Skeletal muscle tissue (tissue), 5 donors: ENCODE data around the gene CRYAB. TPM values are rescaled to one million over a fixed set of nuclear protein-coding genes. Genes with fewer than 3 reads are reported as not detected.

Experiments used
- H3K27ac ChIP-seq: one replicate; pipeline ENCODE4 v1.7.0; 2013; ENCODE audit warnings: mild to moderate bottlenecking, low read depth, low read length, inconsistent platforms
- H3K27me3 ChIP-seq, 3 donors: one replicate each; pipeline ENCODE4 v1.7.0; 2013; ENCODE audit warnings: low read length in 3 of 3; ENCODE audit not compliant: control insufficient read depth in 3 of 3, insufficient read depth in 3 of 3
- H3K36me3 ChIP-seq, 3 donors: one replicate each; pipeline ENCODE4 v1.7.0; 2013; ENCODE audit warnings: low read length in 3 of 3; ENCODE audit not compliant: control insufficient read depth in 3 of 3, insufficient read depth in 3 of 3
- H3K4me1 ChIP-seq, 3 donors: one replicate each; pipeline ENCODE4 v1.7.0; 2013; ENCODE audit warnings: low read length in 3 of 3, mild to moderate bottlenecking in 3 of 3; ENCODE audit not compliant: control insufficient read depth in 3 of 3, insufficient read depth in 3 of 3
- H3K4me3 ChIP-seq, 3 donors: one replicate each; pipeline ENCODE4 v1.7.0; 2013; ENCODE audit warnings: low read length in 3 of 3
- H3K9ac ChIP-seq, 3 donors: one replicate each; pipeline ENCODE4 v1.7.0; 2013; ENCODE audit warnings: low read length in 3 of 3, mild to moderate bottlenecking in 3 of 3, moderate library complexity in 2 of 3, low read depth in 1 of 3
- H3K9me3 ChIP-seq, 3 donors: one replicate each; pipeline ENCODE4 v1.7.0; 2013; ENCODE audit warnings: low read length in 3 of 3; ENCODE audit not compliant: control insufficient read depth in 3 of 3
- small RNA-seq: library from RNA; depleted of rRNA; stranded (forward); fragments of <200 nt; gene quantifications from one replicate; pipeline ENCODE3, GENCODE V24; 2014
- total RNA-seq: library from RNA; depleted of rRNA; stranded (reverse); fragments of >200 nt; gene quantifications from one replicate; pipeline ENCODE4 v1.2.3, GENCODE V29; 2014
- donor health status: Osteomylitis.

The CRYAB gene
- total RNA-seq, 1 donor from 2014 or later = 37.6 TPM

GRCh38 chr11:111878849-111879636 lies 32.5 kb downstream of the CRYAB start, which contains the start of the genes CFAP68 and FDXACB1:
Gene CFAP68, plus strand, starts transcription at chr11:111879541. Its CDS starts 20 bp downstream, at chr11:111879561.
Gene FDXACB1, minus strand, starts transcription at chr11:111879165. Its CDS starts 33 bp downstream, at chr11:111879132.
- H3K36me3 ChIP-seq = peaks cover 0 to 10% (median 0%) of the 10 kb centered on the region in 3 donors
- peaks cover 10 to 16% (median 12%) of the 10 kb centered on the region in 3 donors for H3K4me1 ChIP-seq
- peak within 1 kb of the TSS; percentile 93 to 98 (median 95) for H3K4me3 ChIP-seq
- H3K9ac ChIP-seq = peak within 1 kb of the TSS; percentile 82 to 95 (median 93)
- no peaks in the 10 kb centered on the region for H3K9me3 ChIP-seq
- peak within 1 kb of the TSS; percentile 96 for H3K27ac ChIP-seq
- no peaks in the 10 kb centered on the region for H3K27me3 ChIP-seq

GRCh38 chr11:111878385-111878848 lies 33.2 kb downstream of the CRYAB start:
- peak overlapping the region; percentile 75 to 95 (median 82) for H3K9ac ChIP-seq
- peak overlapping the region; percentile 93 to 98 (median 95) for H3K4me3 ChIP-seq
- peaks cover 10 to 16% (median 12%) of the 10 kb centered on the region in 3 donors for H3K4me1 ChIP-seq
- peaks cover 0 to 10% (median 0%) of the 10 kb centered on the region in 3 donors for H3K36me3 ChIP-seq
- H3K27ac ChIP-seq = peak overlapping the region; percentile 96
- no peaks in the 10 kb centered on the region for H3K27me3 ChIP-seq
- no peaks in the 10 kb centered on the region for H3K9me3 ChIP-seq

GRCh38 chr11:111871693-111872161 lies 39.8 kb downstream of the CRYAB start:
- Histone ChIP-seq H3K9ac (peak overlapping the region; percentile 69 to 89 (median 87)), H3K36me3 (peaks cover 10 to 30% (median 12%) of the 10 kb centered on the region in 3 donors), H3K4me3 (peak overlapping the region; percentile 80 to 93 (median 89)), H3K27me3 (no peaks in the 10 kb centered on the region), H3K9me3 (no peaks in the 10 kb centered on the region), H3K4me1 (peaks cover 6 to 12% (median 10%) of the 10 kb centered on the region in 3 donors), H3K27ac (peak overlapping the region; percentile 77)

- H3K36me3 ChIP-seq = peaks cover 13 to 36% (median 17%) of the 10 kb centered on the region in 3 donors
- H3K27ac ChIP-seq = peak within 1 kb of the TSS; percentile 77
- peaks cover 6 to 12% (median 10%) of the 10 kb centered on the region in 3 donors for H3K4me1 ChIP-seq
- H3K27me3 ChIP-seq = no peaks in the 10 kb centered on the region
- no peaks in the 10 kb centered on the region for H3K9me3 ChIP-seq
- peak within 1 kb of the TSS; percentile 69 to 89 (median 87) for H3K9ac ChIP-seq
- peak within 1 kb of the TSS; percentile 80 to 93 (median 89) for H3K4me3 ChIP-seq
Observed at GRCh38 chr11:111870886-111871692, 40.5 kb downstream of the CRYAB start, which contains the start of gene ALG9. Gene ALG9, minus strand, starts transcription at chr11:111871581. Its CDS starts 99 bp downstream, at chr11:111871482.

GRCh38 chr11:111870522-111870885 lies 41.1 kb downstream of the CRYAB start:
- no peak overlapping the region for H3K27ac ChIP-seq
- peak overlapping the region; percentile 69 to 89 (median 87) for H3K9ac ChIP-seq
- H3K36me3 ChIP-seq = peaks cover 13 to 32% (median 19%) of the 10 kb centered on the region in 3 donors
- H3K4me1 ChIP-seq = peaks cover 6 to 12% (median 10%) of the 10 kb centered on the region in 3 donors
- peak overlapping the region; percentile 80 to 93 (median 89) for H3K4me3 ChIP-seq
- no peaks in the 10 kb centered on the region for H3K27me3 ChIP-seq
- H3K9me3 ChIP-seq = no peaks in the 10 kb centered on the region

- H3K27ac ChIP-seq = no peak overlapping the region
- peaks cover 6 to 12% (median 10%) of the 10 kb centered on the region in 3 donors for H3K4me1 ChIP-seq
- peaks cover 13 to 28% (median 23%) of the 10 kb centered on the region in 3 donors for H3K36me3 ChIP-seq
- peak overlapping the region in 1 of 3 donors; percentile 93 for H3K4me3 ChIP-seq
- H3K9ac ChIP-seq = peak overlapping the region in 1 of 3 donors; percentile 89
- no peaks in the 10 kb centered on the region for H3K27me3 ChIP-seq
- H3K9me3 ChIP-seq = no peaks in the 10 kb centered on the region
Observed at GRCh38 chr11:111870113-111870512, 41.5 kb downstream of the CRYAB start.

- no peak overlapping the region for H3K9ac ChIP-seq
- no peak overlapping the region for H3K27ac ChIP-seq
- H3K4me3 ChIP-seq = no peak overlapping the region
- no peaks in the 10 kb centered on the region for H3K9me3 ChIP-seq
- H3K4me1 ChIP-seq = no peaks in the 10 kb centered on the region
- H3K36me3 ChIP-seq = peaks cover 16 to 47% (median 40%) of the 10 kb centered on the region in 3 donors
- H3K27me3 ChIP-seq = no peaks in the 10 kb centered on the region
Observed at GRCh38 chr11:111860257-111860656, 51.3 kb downstream of the CRYAB start.

Small RNA genes within 50 kb of the gene (small RNA-seq; reads per million reads assigned to genes)
- gene C11orf52 = not detected
- not detected for gene GNG5P3
- not detected for gene RNA5SP351
- not detected for gene RPL37AP8

Other genes starting within 250 kb of the CRYAB start
- gene PPP2R1B, start 145.4 kb downstream of the CRYAB start, total RNA-seq = 25.1 TPM
- 44.4 TPM for gene ALG9, start 40.2 kb downstream of the CRYAB start, total RNA-seq
- 2.1 TPM for gene FDXACB1, start 32.6 kb downstream of the CRYAB start, total RNA-seq
- gene CFAP68, start 32.2 kb downstream of the CRYAB start, total RNA-seq = 6.8 TPM
- 16.7 TPM for gene HSPB2, start 964 bp upstream of the CRYAB start, total RNA-seq
- gene C11orf52, start 7.1 kb upstream of the CRYAB start, total RNA-seq = 0.52 TPM
- 23.0 TPM for gene DIXDC1, start 25.6 kb upstream of the CRYAB start, total RNA-seq
- 37.6 TPM for gene DLAT, start 113.6 kb upstream of the CRYAB start, total RNA-seq
- 1.6 TPM for gene PIH1D2, start 162.2 kb upstream of the CRYAB start, total RNA-seq
- gene NKAPD1, start 162.5 kb upstream of the CRYAB start, total RNA-seq = 16.7 TPM
- 66.8 TPM for gene TIMM8B, start 175.0 kb upstream of the CRYAB start, total RNA-seq
- gene SDHD, start 175.1 kb upstream of the CRYAB start, total RNA-seq = 129 TPM